Endodermal cell (in vitro differentiated cells): Measurements from ENCODE around the gene ROS1. TPM values are rescaled to one million over a fixed set of nuclear protein-coding genes. Genes with fewer than 3 reads are reported as not detected.
"Not testable (repeated sequence)": the region's sequence is repeated elsewhere in the genome, so short reads cannot be mapped to it uniquely, and the experiment has no call there.

Source experiments
- DNase-seq: peaks from one replicate; pipeline ENCODE4 v3.0.0-alpha.2; 2017
- H3K27ac ChIP-seq: 2 replicates; pipeline ENCODE4 v1.5.1; 2013; ENCODE audit warnings: mild to moderate bottlenecking, low read depth, low read length, moderate library complexity
- H3K27me3 ChIP-seq: 2 replicates; pipeline ENCODE4 v1.6.1; 2013; ENCODE audit warnings: mild to moderate bottlenecking, low read length, moderate library complexity; ENCODE audit not compliant: insufficient read depth, control insufficient read depth, poor library complexity, severe bottlenecking
- H3K36me3 ChIP-seq: 2 replicates; pipeline ENCODE4 v1.7.0; 2013; ENCODE audit warnings: mild to moderate bottlenecking, low read length, moderate library complexity; ENCODE audit not compliant: control insufficient read depth, insufficient read depth
- H3K4me1 ChIP-seq: one replicate; pipeline ENCODE4 v1.7.0; 2013; ENCODE audit warnings: low read length; ENCODE audit not compliant: control insufficient read depth, insufficient read depth
- H3K4me3 ChIP-seq: 2 replicates; pipeline ENCODE4 v1.5.1; 2013; ENCODE audit warnings: mild to moderate bottlenecking, low read length, moderate library complexity
- H3K9ac ChIP-seq: 2 replicates; pipeline ENCODE4 v1.6.1; 2013; ENCODE audit warnings: mild to moderate bottlenecking, low read length, moderate library complexity; ENCODE audit not compliant: poor library complexity, severe bottlenecking; ENCODE audit errors: extremely low read depth
- H3K9me3 ChIP-seq: 2 replicates; pipeline ENCODE4 v1.6.1; 2013; ENCODE audit warnings: mild to moderate bottlenecking, low read length, moderate library complexity; ENCODE audit not compliant: control insufficient read depth
- H3K27ac Mint-ChIP-seq: 2 replicates; pipeline ENCODE4 v1.8.0; 2020; ENCODE audit warnings: mixed read lengths
- H3K27me3 Mint-ChIP-seq: 2 replicates; pipeline ENCODE4 v1.8.0; 2021; ENCODE audit warnings: mild to moderate bottlenecking, mixed read lengths; ENCODE audit not compliant: insufficient read depth
- H3K36me3 Mint-ChIP-seq: 2 replicates; pipeline ENCODE4 v1.8.0; 2020; ENCODE audit warnings: low read depth, mixed read lengths
- H3K4me1 Mint-ChIP-seq: 2 replicates; pipeline ENCODE4 v1.8.0; 2020; ENCODE audit warnings: mixed read lengths
- H3K4me3 Mint-ChIP-seq: 2 replicates; pipeline ENCODE4 v1.8.0; 2020; ENCODE audit warnings: mild to moderate bottlenecking, moderate library complexity, mixed read lengths
- H3K9me3 Mint-ChIP-seq: 2 replicates; pipeline ENCODE4 v1.8.0; 2020; ENCODE audit warnings: mild to moderate bottlenecking, mixed read lengths
- CTCF ChIP-seq: fragments of 200-600 bp; sonication (generic); conservative IDR thresholded peaks from 2 replicates; pipeline ENCODE4 v1.5.0; 2021; ENCODE audit warnings: antibody characterized with exemption, mild to moderate bottlenecking
- WGBS, 2 experiments: methylation state at CpG; one replicate each; pipeline versions ENCODE4 v1.1.5 to v1.1.7; 2013; ENCODE audit warnings: missing lambda C conversion rate in 2 of 2, mixed read lengths in 1 of 2; ENCODE audit not compliant: insufficient coverage in 1 of 2, insufficient read length in 1 of 2; 5-methylcytosine and 5-hydroxymethylcytosine counted together
- total RNA-seq, 2 donors: library from RNA; stranded (reverse); fragmentation: NEBNext Ultra II Directional in 1 of 2; extraction: Animal tissue kit (Norgen Biotek cat#: 25700) in 1 of 2; gene quantifications; 2 replicates in 1 of 2; 3 replicates in 1 of 2; pipeline ENCODE4 v1.2.1, GENCODE V29; 2021

The ROS1 gene
- total RNA-seq, 2 donors from 2014 or later, result not detected

GRCh38 chr6:117469791-117470190 is 44.0 kb upstream of the ROS1 start:
- Histone ChIP-seq H3K4me3 (no peak overlapping the region), H3K9ac (no peak overlapping the region), H3K4me1 (no peaks in the 10 kb centered on the region), H3K27me3 (no peaks in the 10 kb centered on the region), H3K9me3 (no peaks in the 10 kb centered on the region), H3K27ac (no peak overlapping the region), H3K36me3 (no peaks in the 10 kb centered on the region)
- no peaks in the 10 kb centered on the region for H3K36me3 Mint-ChIP-seq
- no peak for DNase-seq
- 88 to 93% methylated on average over 3 of the region's 3 CpGs for WGBS, 2 experiments
- no peaks in the 10 kb centered on the region for H3K9me3 Mint-ChIP-seq
- H3K4me3 Mint-ChIP-seq, result no peak overlapping the region
- H3K4me1 Mint-ChIP-seq, result no peaks in the 10 kb centered on the region
- no peak overlapping the region for H3K27ac Mint-ChIP-seq
- no peak for TF ChIP-seq CTCF
- peaks cover 17% of the 10 kb centered on the region for H3K27me3 Mint-ChIP-seq

- Mint-ChIP-seq H3K4me3 (no peak overlapping the region), H3K36me3 (no peaks in the 10 kb centered on the region), H3K27ac (no peak overlapping the region), H3K9me3 (no peaks in the 10 kb centered on the region), H3K4me1 (no peaks in the 10 kb centered on the region), H3K27me3 (peaks cover 17% of the 10 kb centered on the region)
- Histone ChIP-seq H3K36me3 (no peaks in the 10 kb centered on the region), H3K9me3 (no peaks in the 10 kb centered on the region), H3K4me1 (no peaks in the 10 kb centered on the region), H3K27ac (no peak overlapping the region), H3K9ac (no peak overlapping the region), H3K27me3 (no peaks in the 10 kb centered on the region), H3K4me3 (no peak overlapping the region)
- TF ChIP-seq CTCF, result no peak
- 84 to 87% methylated on average over 3 to 4 of the region's 4 CpGs for WGBS, 2 experiments
- DNase-seq, result no peak
Observed at GRCh38 chr6:117469356-117469755, 43.6 kb upstream of the ROS1 start.

- WGBS, 2 experiments, result 93% methylated on average over 4 of the region's 4 CpGs; no CpG with 5 or more reads in 1 of the 2 experiments
- H3K36me3 Mint-ChIP-seq, H3K36me3 ChIP-seq, H3K4me3 Mint-ChIP-seq, H3K27ac ChIP-seq, DNase-seq, H3K4me3 ChIP-seq, H3K4me1 Mint-ChIP-seq, H3K4me1 ChIP-seq, H3K9me3 ChIP-seq, H3K27me3 ChIP-seq, H3K27ac Mint-ChIP-seq, H3K9ac ChIP-seq, H3K9me3 Mint-ChIP-seq: not testable (repeated sequence)
- H3K27me3 Mint-ChIP-seq, result peaks cover 17% of the 10 kb centered on the region
Observed at GRCh38 chr6:117468527-117468926, 42.8 kb upstream of the ROS1 start.

- no peaks in the 10 kb centered on the region for H3K4me1 Mint-ChIP-seq
- no peak overlapping the region for H3K9ac ChIP-seq
- no peaks in the 10 kb centered on the region for H3K9me3 ChIP-seq
- H3K4me3 ChIP-seq, result no peak overlapping the region
- DNase-seq, result no peak
- H3K4me3 Mint-ChIP-seq, result no peak overlapping the region
- WGBS, 2 experiments, result 81 to 93% methylated on average over 2 to 4 of the region's 4 CpGs
- no peak for TF ChIP-seq CTCF
- no peak overlapping the region for H3K27ac ChIP-seq
- no peaks in the 10 kb centered on the region for H3K27me3 ChIP-seq
- H3K4me1 ChIP-seq, result no peaks in the 10 kb centered on the region
- no peaks in the 10 kb centered on the region for H3K36me3 Mint-ChIP-seq
- no peaks in the 10 kb centered on the region for H3K9me3 Mint-ChIP-seq
- no peak overlapping the region for H3K27ac Mint-ChIP-seq
- H3K36me3 ChIP-seq, result no peaks in the 10 kb centered on the region
- peaks cover 15% of the 10 kb centered on the region for H3K27me3 Mint-ChIP-seq
Observed at GRCh38 chr6:117467876-117468275, 42.1 kb upstream of the ROS1 start.
